IMR-90 (cell line): ENCODE measurements around the gene MCF2L2.

Source experiments
- BHLHE40 ChIP-seq: fragments of 150-350 bp; IDR thresholded peaks from 2 replicates; pipeline ENCODE4 v1.6.1; 2016; ENCODE audit warnings: mild to moderate bottlenecking, low read depth, low read length
- CEBPB ChIP-seq: IDR thresholded peaks from 2 replicates; pipeline ENCODE4 v1.6.1; 2012; ENCODE audit warnings: low read depth, low read length, improper control_type of control experiment
- FOS ChIP-seq: fragments of 150-350 bp; IDR thresholded peaks from 2 replicates; pipeline ENCODE4 v1.6.1; 2016; ENCODE audit warnings: low read depth, low read length
- MAZ ChIP-seq: IDR thresholded peaks from 2 replicates; pipeline ENCODE4 v1.6.1; 2012; ENCODE audit warnings: low read depth, mild to moderate bottlenecking, low read length, improper control_type of control experiment, moderate library complexity, borderline replicate concordance
- MXI1 ChIP-seq: IDR thresholded peaks from 2 replicates; pipeline ENCODE4 v1.6.1; 2012; ENCODE audit warnings: low read depth, mild to moderate bottlenecking, low read length, moderate library complexity, borderline replicate concordance
- NFE2L2 ChIP-seq: fragments of 150-350 bp; IDR thresholded peaks from 2 replicates; pipeline ENCODE4 v1.6.1; 2016; ENCODE audit warnings: low read depth, mild to moderate bottlenecking, low read length
- POLR2A ChIP-seq: IDR thresholded peaks from 2 replicates; pipeline ENCODE4 v1.6.1; 2012; ENCODE audit warnings: mild to moderate bottlenecking, low read depth, low read length
- RFX5 ChIP-seq: IDR thresholded peaks from 2 replicates; pipeline ENCODE4 v1.8.0; 2012; ENCODE audit warnings: low read depth, mild to moderate bottlenecking, low read length, moderate library complexity
- TF ChIP-seq, protein P1 (sequence below): conservative IDR thresholded peaks from 2 replicates; pipeline ENCODE4 v1.5.1; 2012; ENCODE audit warnings: mild to moderate bottlenecking, low read depth, low read length, improper control_type of control experiment
- TF ChIP-seq, protein P2 (sequence below): fragments of 150-350 bp; IDR thresholded peaks from 2 replicates; pipeline ENCODE4 v1.6.1; 2017; ENCODE audit warnings: mild to moderate bottlenecking, antibody characterized with exemption, low read length, low read depth

DNA sequence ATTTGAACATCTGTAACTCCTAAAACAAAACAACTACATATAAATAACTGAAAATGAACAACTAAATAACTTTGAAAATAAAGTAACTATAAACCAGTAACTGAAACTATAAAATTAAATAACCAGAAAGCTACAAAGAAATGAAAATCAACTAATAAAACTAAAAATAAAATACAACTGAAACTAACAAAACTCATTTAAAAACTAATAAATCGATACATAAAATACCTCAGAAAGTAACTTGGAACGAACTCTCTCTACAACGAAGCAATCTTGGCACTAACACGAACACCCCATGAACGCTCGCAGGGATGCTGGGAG, 249.9 kb downstream of the MCF2L2 start:
- TF ChIP-seq, protein P1, sequence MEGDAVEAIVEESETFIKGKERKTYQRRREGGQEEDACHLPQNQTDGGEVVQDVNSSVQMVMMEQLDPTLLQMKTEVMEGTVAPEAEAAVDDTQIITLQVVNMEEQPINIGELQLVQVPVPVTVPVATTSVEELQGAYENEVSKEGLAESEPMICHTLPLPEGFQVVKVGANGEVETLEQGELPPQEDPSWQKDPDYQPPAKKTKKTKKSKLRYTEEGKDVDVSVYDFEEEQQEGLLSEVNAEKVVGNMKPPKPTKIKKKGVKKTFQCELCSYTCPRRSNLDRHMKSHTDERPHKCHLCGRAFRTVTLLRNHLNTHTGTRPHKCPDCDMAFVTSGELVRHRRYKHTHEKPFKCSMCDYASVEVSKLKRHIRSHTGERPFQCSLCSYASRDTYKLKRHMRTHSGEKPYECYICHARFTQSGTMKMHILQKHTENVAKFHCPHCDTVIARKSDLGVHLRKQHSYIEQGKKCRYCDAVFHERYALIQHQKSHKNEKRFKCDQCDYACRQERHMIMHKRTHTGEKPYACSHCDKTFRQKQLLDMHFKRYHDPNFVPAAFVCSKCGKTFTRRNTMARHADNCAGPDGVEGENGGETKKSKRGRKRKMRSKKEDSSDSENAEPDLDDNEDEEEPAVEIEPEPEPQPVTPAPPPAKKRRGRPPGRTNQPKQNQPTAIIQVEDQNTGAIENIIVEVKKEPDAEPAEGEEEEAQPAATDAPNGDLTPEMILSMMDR, result no peak
- TF ChIP-seq RFX5 (no peak), CEBPB (no peak), NFE2L2 (no peak), POLR2A (no peak), MXI1 (no peak), BHLHE40 (no peak), FOS (no peak), MAZ (no peak)
- TF ChIP-seq, protein P2, sequence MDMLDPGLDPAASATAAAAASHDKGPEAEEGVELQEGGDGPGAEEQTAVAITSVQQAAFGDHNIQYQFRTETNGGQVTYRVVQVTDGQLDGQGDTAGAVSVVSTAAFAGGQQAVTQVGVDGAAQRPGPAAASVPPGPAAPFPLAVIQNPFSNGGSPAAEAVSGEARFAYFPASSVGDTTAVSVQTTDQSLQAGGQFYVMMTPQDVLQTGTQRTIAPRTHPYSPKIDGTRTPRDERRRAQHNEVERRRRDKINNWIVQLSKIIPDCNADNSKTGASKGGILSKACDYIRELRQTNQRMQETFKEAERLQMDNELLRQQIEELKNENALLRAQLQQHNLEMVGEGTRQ, result no peak
